ENCODE measurements around the gene STOML3. TPM values are rescaled to one million over a fixed set of nuclear protein-coding genes. Genes with fewer than 3 reads are reported as not detected.
"Not testable (repeated sequence)": the region's sequence is repeated elsewhere in the genome, so short reads cannot be mapped to it uniquely, and the experiment has no call there.

The STOML3 gene, protein sequence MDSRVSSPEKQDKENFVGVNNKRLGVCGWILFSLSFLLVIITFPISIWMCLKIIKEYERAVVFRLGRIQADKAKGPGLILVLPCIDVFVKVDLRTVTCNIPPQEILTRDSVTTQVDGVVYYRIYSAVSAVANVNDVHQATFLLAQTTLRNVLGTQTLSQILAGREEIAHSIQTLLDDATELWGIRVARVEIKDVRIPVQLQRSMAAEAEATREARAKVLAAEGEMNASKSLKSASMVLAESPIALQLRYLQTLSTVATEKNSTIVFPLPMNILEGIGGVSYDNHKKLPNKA
- total RNA-seq, result not detected

DNA sequence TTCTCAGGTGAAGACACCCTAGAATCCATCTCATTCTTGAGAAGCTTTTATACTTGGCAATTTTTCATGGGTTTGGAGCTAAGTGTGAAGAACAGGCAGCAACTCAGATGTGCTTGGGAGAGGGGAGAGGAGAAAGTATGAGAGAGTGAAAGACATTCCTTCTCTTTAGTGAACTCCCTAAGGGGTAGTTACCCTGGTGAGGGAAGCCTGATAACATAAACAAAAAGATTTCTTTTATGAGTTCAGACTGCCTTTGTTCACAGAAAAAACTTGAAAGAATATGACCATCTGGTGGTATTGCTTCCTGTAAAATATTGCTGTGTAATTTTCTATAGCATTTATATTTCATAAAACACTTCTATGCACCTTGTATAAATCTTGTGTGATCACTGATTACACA is at the start of gene STOML3:
Gene STOML3, minus strand, starts transcription at position 139 of the 400 bp plus-strand sequence. Its CDS starts 110 bp downstream, at position 29.
- no peak for DNase-seq (ENCODE audit: low spot score)

GRCh38 chr13:39040206-39040605 is 49.6 kb upstream of the STOML3 start:
- DNase-seq (ENCODE audit: low spot score), result no peak

DNA sequence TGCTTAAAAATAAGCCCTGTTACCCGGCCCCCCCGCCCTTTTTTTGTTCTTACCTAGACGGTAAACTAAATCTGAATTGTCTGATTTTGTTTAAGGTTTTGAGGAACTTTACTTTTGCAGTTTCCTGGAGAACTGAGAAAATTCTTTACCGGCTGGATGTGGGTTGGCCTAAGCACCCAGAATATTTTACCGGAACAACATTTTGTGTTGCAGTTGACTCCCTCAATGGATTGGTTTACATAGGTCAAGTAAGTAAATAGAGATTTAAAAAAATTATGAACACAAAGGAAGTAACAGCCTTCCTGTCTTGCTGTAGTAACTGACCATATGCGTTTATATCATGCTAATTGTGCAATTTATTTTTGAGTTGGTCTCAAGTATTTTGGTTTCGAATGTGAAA is 48.4 kb upstream of the STOML3 start:
- DNase-seq (ENCODE audit: low spot score), result no peak

GRCh38 chr13:39038569-39039030 is 48.0 kb upstream of the STOML3 start:
- peak; percentile 16 for DNase-seq (ENCODE audit: low spot score)

- DNase-seq (ENCODE audit: low spot score), result peak; percentile 96
Observed at GRCh38 chr13:39037880-39038568, 47.4 kb upstream of the STOML3 start, which contains the start of the genes NHLRC3 and PROSER1. TSS of gene NHLRC3 (plus strand) at chr13:39038456. CDS start at chr13:39038640, 184 bp downstream. TSS of gene PROSER1 (minus strand) at chr13:39038089. CDS start at chr13:39037242, 847 bp downstream.

GRCh38 chr13:39037410-39037879 is 46.8 kb upstream of the STOML3 start:
- DNase-seq (ENCODE audit: low spot score), result no peak

DNA sequence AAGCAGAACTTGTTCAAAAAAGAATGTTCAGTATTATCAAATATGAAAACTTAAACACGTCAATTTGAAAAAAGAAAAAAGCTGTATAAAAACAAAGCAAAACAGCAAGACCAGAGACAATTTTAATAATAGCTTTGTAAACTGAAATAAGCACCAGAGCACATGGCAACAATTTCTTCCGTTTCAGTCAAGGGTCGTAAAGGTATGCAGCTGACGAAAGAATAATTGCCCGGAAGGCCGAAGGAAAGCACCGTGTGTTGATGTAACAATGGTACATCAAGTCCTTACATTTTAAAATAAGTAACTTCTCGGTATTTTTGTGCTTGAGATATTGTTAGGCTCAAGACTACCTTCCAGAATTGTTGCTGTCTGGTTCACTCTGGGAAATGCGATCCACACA is 45.6 kb upstream of the STOML3 start:
- no peak for DNase-seq (ENCODE audit: low spot score)

- DNase-seq (ENCODE audit: low spot score), result no peak
Observed at GRCh38 chr13:39035799-39036198, 45.2 kb upstream of the STOML3 start.

GRCh38 chr13:39035204-39035603 is 44.6 kb upstream of the STOML3 start:
- no peak for DNase-seq (ENCODE audit: low spot score)

DNA sequence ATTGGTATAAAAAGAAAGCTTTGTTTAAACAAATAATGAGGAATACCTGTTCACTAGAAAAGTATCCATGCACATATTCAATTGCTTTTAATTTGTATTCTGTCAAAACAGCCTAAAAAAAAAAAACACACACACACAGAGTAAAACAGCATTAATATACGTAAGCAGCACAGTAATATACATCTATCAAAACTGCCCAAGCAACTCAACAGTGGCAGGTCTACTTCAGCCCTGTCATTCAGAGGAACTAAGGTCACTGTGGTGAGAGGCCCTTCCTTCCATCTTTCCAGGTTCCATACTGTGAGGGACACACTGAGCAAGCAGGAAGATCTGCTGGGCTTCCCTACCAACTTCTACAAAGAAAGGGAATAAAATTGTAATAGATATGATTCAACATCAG is 43.5 kb upstream of the STOML3 start:
- no peak for DNase-seq (ENCODE audit: low spot score)

- no peak for DNase-seq (ENCODE audit: low spot score)
Observed at GRCh38 chr13:39032150-39032549, 41.5 kb upstream of the STOML3 start.

DNA sequence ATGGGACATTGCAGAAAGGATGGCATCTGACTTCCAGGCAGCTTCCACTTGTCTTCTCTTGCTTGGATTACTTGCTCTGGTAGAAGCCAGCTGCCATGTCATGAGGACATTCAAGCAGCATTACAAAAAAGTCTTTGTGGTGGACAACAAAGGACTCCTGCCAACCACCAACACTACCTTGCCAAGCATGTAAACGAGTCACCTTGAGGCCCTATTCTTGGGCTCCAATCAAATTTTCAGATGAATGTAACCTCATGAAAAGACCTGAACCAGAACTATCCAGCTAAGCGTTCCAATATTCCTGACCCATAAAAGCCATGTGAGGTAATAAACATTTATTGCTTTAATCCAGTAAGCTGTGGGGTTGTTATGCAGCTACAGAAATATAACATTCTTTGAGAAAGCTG is 34.8 kb upstream of the STOML3 start:
- DNase-seq (ENCODE audit: low spot score), result no peak

DNA sequence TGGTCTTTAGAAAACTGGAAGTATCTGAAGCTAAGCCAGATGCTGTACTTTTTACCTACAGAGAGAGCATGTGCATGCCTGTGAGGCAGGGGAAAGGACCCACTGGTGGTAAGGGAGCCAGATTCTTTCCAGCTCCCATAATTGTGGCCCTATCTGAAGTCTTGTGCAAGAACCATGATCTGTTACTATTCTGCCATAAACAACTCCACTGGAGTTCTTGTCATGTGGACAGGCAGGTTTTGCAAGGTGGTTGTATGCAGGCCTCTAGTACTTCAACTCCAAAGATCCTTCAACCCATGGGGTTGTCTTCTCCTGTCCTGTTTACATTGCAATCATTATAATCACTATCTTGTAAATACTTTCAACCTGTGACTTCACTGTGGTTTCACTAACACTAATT is 33.1 kb upstream of the STOML3 start:
- no peak for DNase-seq (ENCODE audit: low spot score)

DNA sequence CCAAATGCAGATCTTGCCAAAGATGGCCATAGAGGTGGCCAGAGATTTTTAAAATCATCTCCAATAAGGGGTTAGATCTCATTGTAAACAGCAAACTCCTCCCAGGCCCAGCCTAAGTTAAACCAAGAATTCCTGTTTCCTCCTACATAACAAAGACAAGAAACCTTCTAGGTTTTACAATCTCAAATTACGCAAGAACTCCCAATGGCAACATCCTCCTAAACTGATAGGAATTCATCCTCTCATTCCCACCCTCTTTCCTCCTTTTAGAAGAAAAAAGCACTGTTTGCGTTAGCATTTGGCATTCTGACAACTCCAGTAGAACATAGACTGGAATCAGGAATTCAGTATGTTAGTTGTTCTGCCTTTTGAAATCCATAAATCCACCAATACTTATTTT is 32.7 kb upstream of the STOML3 start:
- no peak for DNase-seq (ENCODE audit: low spot score)

- DNase-seq (ENCODE audit: low spot score), result no peak
Observed at GRCh38 chr13:39020853-39021462, 30.3 kb upstream of the STOML3 start.

GRCh38 chr13:39016787-39017186 is 26.2 kb upstream of the STOML3 start:
- DNase-seq (ENCODE audit: low spot score), result no peak

DNA sequence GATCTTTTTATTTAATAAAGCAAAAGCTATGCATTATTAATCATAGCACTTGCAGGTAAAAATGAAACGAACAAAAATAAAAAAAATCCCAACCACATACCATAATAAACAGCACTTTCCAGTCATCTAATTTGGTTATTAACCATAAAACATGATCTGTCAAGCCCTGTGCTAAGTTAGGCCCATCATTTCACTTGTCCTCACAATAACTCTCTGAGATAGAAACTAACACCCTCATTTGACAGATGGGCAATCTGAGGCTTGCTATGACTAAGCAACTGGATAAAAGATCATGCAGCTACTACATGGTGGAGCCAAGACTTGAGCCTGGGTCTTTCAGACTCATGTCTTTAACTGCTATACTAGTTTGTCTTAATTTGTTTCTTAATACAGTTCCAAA is 25.5 kb upstream of the STOML3 start:
- no peak for DNase-seq (ENCODE audit: low spot score)

DNA sequence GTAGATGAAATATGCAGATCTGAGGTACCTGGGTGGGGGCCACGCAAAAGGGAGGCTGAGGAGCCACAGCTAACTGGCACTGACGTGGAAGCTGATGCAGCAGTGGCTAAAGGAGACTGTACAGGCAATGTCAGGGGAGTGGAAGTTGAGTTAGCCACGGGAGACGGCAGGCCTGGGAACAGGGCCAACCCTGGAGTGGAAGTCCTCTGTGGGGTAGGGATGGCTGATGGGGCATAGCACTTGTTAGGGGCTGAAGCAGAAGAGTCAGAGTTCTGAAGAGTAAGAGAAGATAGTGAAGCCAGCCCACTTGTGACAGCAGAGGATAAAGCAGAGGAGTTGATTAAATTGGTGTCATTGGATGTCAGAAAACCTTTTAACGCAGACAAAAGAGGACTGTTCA is 22.8 kb upstream of the STOML3 start:
- DNase-seq (ENCODE audit: low spot score), result no peak

DNA sequence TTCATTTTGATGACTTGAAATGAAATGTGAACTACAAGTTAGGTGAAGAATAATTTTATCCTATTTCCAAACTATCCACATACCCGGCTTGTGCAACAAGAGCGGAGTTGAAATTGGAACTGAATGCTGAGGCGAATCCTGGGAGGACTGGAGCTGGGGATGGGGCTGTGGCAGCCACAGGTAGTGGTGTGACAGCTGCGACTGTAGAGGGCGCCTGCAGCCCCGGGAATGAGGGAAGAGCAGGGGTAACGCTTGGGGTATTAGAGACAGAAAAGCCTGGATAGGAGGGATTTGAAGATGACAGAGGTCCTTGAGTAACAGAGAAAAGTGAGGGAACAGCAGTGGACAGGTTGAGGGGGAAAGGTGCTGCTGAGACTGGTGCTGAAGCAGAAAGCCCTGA is 22.0 kb upstream of the STOML3 start:
- DNase-seq (ENCODE audit: low spot score), result no peak

- DNase-seq (ENCODE audit: low spot score), result not testable (repeated sequence)
Observed at GRCh38 chr13:39006371-39007111, 15.9 kb upstream of the STOML3 start.

GRCh38 chr13:38998739-38999138 is 8.1 kb upstream of the STOML3 start:
- no peak for DNase-seq (ENCODE audit: low spot score)

- DNase-seq (ENCODE audit: low spot score), result no peak
Observed at GRCh38 chr13:38993381-38993780, 2.8 kb upstream of the STOML3 start.

Measured in mucosa of gallbladder (tissue), 1 donor.